ENCODE results near the gene DNAJC21.

GRCh38 chr5:34929134-34929719, at the start of gene DNAJC21:
- TF ChIP-seq, protein P1, sequence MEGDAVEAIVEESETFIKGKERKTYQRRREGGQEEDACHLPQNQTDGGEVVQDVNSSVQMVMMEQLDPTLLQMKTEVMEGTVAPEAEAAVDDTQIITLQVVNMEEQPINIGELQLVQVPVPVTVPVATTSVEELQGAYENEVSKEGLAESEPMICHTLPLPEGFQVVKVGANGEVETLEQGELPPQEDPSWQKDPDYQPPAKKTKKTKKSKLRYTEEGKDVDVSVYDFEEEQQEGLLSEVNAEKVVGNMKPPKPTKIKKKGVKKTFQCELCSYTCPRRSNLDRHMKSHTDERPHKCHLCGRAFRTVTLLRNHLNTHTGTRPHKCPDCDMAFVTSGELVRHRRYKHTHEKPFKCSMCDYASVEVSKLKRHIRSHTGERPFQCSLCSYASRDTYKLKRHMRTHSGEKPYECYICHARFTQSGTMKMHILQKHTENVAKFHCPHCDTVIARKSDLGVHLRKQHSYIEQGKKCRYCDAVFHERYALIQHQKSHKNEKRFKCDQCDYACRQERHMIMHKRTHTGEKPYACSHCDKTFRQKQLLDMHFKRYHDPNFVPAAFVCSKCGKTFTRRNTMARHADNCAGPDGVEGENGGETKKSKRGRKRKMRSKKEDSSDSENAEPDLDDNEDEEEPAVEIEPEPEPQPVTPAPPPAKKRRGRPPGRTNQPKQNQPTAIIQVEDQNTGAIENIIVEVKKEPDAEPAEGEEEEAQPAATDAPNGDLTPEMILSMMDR (IDR thresholded peaks at IDR 0.05): no peak
- no peak for TF ChIP-seq POLR2A (IDR thresholded peaks at IDR 0.05)
- TF ChIP-seq EP300 (IDR thresholded peaks at IDR 0.05; ENCODE audit: low read depth): no peak
- peak in 1 of 3 donors; percentile 10 for TF ChIP-seq POLR2AphosphoS5 (IDR thresholded peaks at IDR 0.05)

All from transverse colon (tissue), 4 donors.